ENCODE measurements around the gene PLIN4.

DNA sequence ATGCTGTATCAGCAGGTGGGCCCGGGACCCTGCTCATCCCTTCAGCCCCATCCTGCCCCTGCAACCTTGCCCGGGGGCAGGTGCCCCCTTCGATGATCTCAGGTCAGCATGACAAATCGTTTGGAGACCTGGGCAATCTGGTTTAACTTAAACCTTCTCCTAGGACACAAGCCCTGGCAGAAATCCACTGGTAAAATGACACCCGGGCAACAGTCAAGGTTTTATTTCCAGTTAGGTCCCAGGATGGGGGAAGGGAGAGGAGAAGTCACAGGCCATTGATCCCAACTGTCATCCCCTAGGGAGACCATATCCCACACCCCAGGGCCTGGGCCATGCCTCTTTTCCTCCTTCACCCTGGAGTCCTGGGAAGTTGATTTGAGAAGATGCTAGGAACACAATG lies 18.5 kb upstream of the PLIN4 start:
- TF ChIP-seq NR2C1 (IDR thresholded peaks at IDR 0.05) (no peak), NR2C1 (tag; IDR thresholded peaks at IDR 0.05) (no peak), EP300 (IDR thresholded peaks at IDR 0.05; ENCODE audit: low read length) (no peak), POLR2AphosphoS2 (IDR thresholded peaks at IDR 0.05; ENCODE audit: low read length) (no peak), E2F3 (CRISPR knock-in tag; IDR thresholded peaks at IDR 0.05) (no peak), POLR2AphosphoS5 (IDR thresholded peaks at IDR 0.05; ENCODE audit: control insufficient read depth, insufficient read depth, low read depth, low read length) (no peak), CEBPB (tag; IDR thresholded peaks at IDR 0.05) (no peak), HDAC2 (IDR thresholded peaks at IDR 0.05) (no peak), ZBTB8A (IDR thresholded peaks at IDR 0.05; ENCODE audit: partially characterized antibody) (no peak), POLR2A (conservative IDR thresholded peaks at IDR 0.05) (no peak)

All from K562 (cell line).